ENCODE data around the gene LTBP3.

- no peak for TF ChIP-seq ZNF274 (IDR thresholded peaks at IDR 0.05; ENCODE audit: low read depth, low read length)
- TF ChIP-seq POLR2A (IDR thresholded peaks at IDR 0.05; ENCODE audit: borderline replicate concordance, extremely low read depth, insufficient read depth, insufficient read length) = no peak
- no peak for TF ChIP-seq EGR1 (IDR thresholded peaks at IDR 0.05; ENCODE audit: low read depth)
- no peak for TF ChIP-seq SIN3A (IDR thresholded peaks at IDR 0.05; ENCODE audit: low read depth)
- TF ChIP-seq CTCF (IDR thresholded peaks at IDR 0.05 in 2 of 3, conservative IDR thresholded peaks at IDR 0.05 in 1 of 3; ENCODE audit: borderline replicate concordance in 1 of 3, insufficient read depth in 1 of 3, low read depth in 2 of 3, low read length in 2 of 3) = no peak
- no peak for TF ChIP-seq MAX (IDR thresholded peaks at IDR 0.05)
- TF ChIP-seq SP1 (IDR thresholded peaks at IDR 0.05; ENCODE audit: low read depth) = no peak
- no peak for TF ChIP-seq EZH2phosphoT487 (IDR thresholded peaks at IDR 0.05; ENCODE audit: borderline replicate concordance)
- TF ChIP-seq EZH2 (IDR thresholded peaks at IDR 0.05) = no peak
- no peak for TF ChIP-seq FOSL1 (IDR thresholded peaks at IDR 0.05; ENCODE audit: low read depth)
- TF ChIP-seq REST (IDR thresholded peaks at IDR 0.05; ENCODE audit: low read depth) = no peak
- TF ChIP-seq RAD21 (IDR thresholded peaks at IDR 0.05; ENCODE audit: low read depth) = no peak
- TF ChIP-seq YY1 (IDR thresholded peaks at IDR 0.05; ENCODE audit: extremely low read depth, insufficient replicate concordance, low read depth, low read length) = no peak
Measured at GRCh38 chr11:65586247-65586630, 28.1 kb upstream of the LTBP3 start.

All from HCT116 (cell line).